H7 (cell line): Measurements from ENCODE around the gene ZNF117. TPM values are rescaled to one million over a fixed set of nuclear protein-coding genes. Genes with fewer than 3 reads are reported as not detected.

ENCODE experiments used
- total RNA-seq: library from RNA; depleted of rRNA; stranded (reverse); fragments of >200 nt; shearing (Covaris generic); gene quantifications from 2 replicates; pipeline ENCODE4 v1.2.3, GENCODE V29; 2014; rRNA removed

ZNF117 gene
- total RNA-seq, 1 experiment from 2014 or later, result 1.7 TPM

Other genes starting within 250 kb of the ZNF117 start
- 0.35 and 0.81 TPM in 2 replicates for gene ZNF138, start 196.6 kb downstream of the ZNF117 start, total RNA-seq
- gene ZNF273, start 87.8 kb downstream of the ZNF117 start, total RNA-seq, result 0.97 and 3.9 TPM in 2 replicates
- gene ERV3-1, start 15.7 kb upstream of the ZNF117 start, total RNA-seq, result 5.0 and 5.5 TPM in 2 replicates